AG09319 (cell line): Measurements from ENCODE around the gene RUFY3.

ENCODE experiments used
- DNase-seq: peaks from one replicate; pipeline ENCODE4 v3.0.0-alpha.2; 2010; ENCODE audit warnings: low read depth; ENCODE audit errors: extremely low read depth
- CTCF ChIP-seq: IDR thresholded peaks from 2 replicates; pipeline ENCODE4 v1.5.1; 2011; ENCODE audit warnings: low read depth, mild to moderate bottlenecking, inconsistent platforms, low read length, moderate library complexity

Gene RUFY3

GRCh38 chr4:70844180-70844579 lies 122.4 kb downstream of the RUFY3 start:
- TF ChIP-seq CTCF = no peak
- no peak for DNase-seq

DNA sequence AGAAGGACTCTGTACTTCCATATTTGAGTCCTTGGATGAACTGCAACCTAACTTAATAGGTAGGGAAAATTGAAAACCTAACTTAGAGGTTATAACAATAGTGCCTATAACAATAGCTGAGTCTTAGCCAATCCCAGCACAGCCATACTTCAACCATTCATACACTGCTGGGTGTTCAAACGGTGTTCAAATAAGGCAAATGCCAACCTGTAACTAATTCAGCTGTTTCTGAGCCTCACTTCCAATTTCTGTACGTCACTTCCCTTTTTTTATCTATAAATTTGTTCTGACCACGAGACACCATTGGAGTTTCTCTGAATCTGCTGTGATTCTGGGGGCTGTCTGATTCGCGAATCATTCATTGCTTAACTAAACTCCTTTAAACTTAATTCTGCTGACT lies 127.5 kb downstream of the RUFY3 start:
- no peak for DNase-seq
- TF ChIP-seq CTCF = no peak

GRCh38 chr4:70855464-70855863 lies 133.7 kb downstream of the RUFY3 start:
- no peak for DNase-seq
- no peak for TF ChIP-seq CTCF
